Mesodermal cell (in vitro differentiated cells): ENCODE results near the gene SPEM2.

Source experiments
- H3K27ac ChIP-seq: 2 replicates; pipeline ENCODE4 v1.7.0; 2013; ENCODE audit warnings: mild to moderate bottlenecking, low read depth, low read length, moderate library complexity; ENCODE audit not compliant: severe bottlenecking
- H3K36me3 ChIP-seq: 2 replicates; pipeline ENCODE4 v1.7.1; 2013; ENCODE audit warnings: mild to moderate bottlenecking, low read length, moderate library complexity; ENCODE audit not compliant: control insufficient read depth, insufficient read depth
- H3K4me1 ChIP-seq: one replicate; pipeline ENCODE4 v1.7.1; 2013; ENCODE audit warnings: mild to moderate bottlenecking, low read length; ENCODE audit not compliant: insufficient read depth, control insufficient read depth, poor library complexity, severe bottlenecking
- H3K4me3 ChIP-seq: 2 replicates; pipeline ENCODE4 v1.7.0; 2013; ENCODE audit warnings: low read length, control low read depth, mild to moderate bottlenecking; ENCODE audit not compliant: insufficient read depth, poor library complexity, severe bottlenecking; ENCODE audit errors: extremely low read depth
- H3K9me3 ChIP-seq: 2 replicates; pipeline ENCODE4 v1.7.1; 2013; ENCODE audit warnings: mild to moderate bottlenecking, low read length, moderate library complexity; ENCODE audit not compliant: control insufficient read depth
- WGBS, 2 experiments: methylation state at CpG; one replicate each; pipeline ENCODE4 v1.1.5; 2013; ENCODE audit warnings: missing lambda C conversion rate in 2 of 2; ENCODE audit not compliant: insufficient coverage in 2 of 2; 5-methylcytosine and 5-hydroxymethylcytosine counted together

Gene SPEM2

GRCh38 chr17:7475764-7476422, 50.5 kb downstream of the SPEM2 start:
- H3K36me3 ChIP-seq: peaks cover 6% of the 10 kb centered on the region
- H3K9me3 ChIP-seq: no peaks in the 10 kb centered on the region
- peaks cover 34% of the 10 kb centered on the region for H3K4me1 ChIP-seq
- WGBS, 2 experiments: 91 to 97% methylated on average over 15 of the region's 15 CpGs
- H3K27ac ChIP-seq: no peak overlapping the region
- no peak overlapping the region for H3K4me3 ChIP-seq

GRCh38 chr17:7476494-7476893, 51.1 kb downstream of the SPEM2 start:
- WGBS, 2 experiments: 55 to 68% methylated on average over 3 of the region's 3 CpGs
- H3K4me3 ChIP-seq: no peak overlapping the region
- no peaks in the 10 kb centered on the region for H3K9me3 ChIP-seq
- H3K27ac ChIP-seq: no peak overlapping the region
- peaks cover 2% of the 10 kb centered on the region for H3K36me3 ChIP-seq
- peaks cover 36% of the 10 kb centered on the region for H3K4me1 ChIP-seq

- Histone ChIP-seq H3K27ac (no peak overlapping the region), H3K4me3 (no peak overlapping the region), H3K9me3 (no peaks in the 10 kb centered on the region), H3K4me1 (peaks cover 40% of the 10 kb centered on the region), H3K36me3 (no peaks in the 10 kb centered on the region)
- WGBS, 2 experiments: 95 to 99% methylated on average over 4 to 5 of the region's 5 CpGs
These were observed 51.5 kb downstream of the SPEM2 start for GRCh38 chr17:7476951-7477350.
